GM13977 (cell line): Measurements from ENCODE around the gene SRSF2.
A peak's percentile ranks its signal among the peaks of the same experiment; 100 is the strongest.
"Not testable (repeated sequence)": the region's sequence is repeated elsewhere in the genome, so short reads cannot be mapped to it uniquely, and the experiment has no call there.

Source experiments
- DNase-seq: peaks from one replicate; pipeline ENCODE4 v3.0.0; 2012; ENCODE audit warnings: low spot score
- in situ Hi-C: fragments of 300-500 bp; cut with MboI; formaldehyde crosslinking; loops from one replicate; pipeline ENCODE4 v1.12.0; 2022; ENCODE audit warnings: low sequenced_read_pairs, low pct_unique_long_range_greater_than_20kb, mixed read lengths, inconsistent platforms; ENCODE audit not compliant: unreplicated experiment
- TF ChIP-seq, protein P1 (sequence below): IDR thresholded peaks from 2 replicates; pipeline ENCODE4 v1.5.1; 2012; ENCODE audit warnings: mild to moderate bottlenecking, control low read depth; ENCODE audit not compliant: insufficient read depth; ENCODE audit errors: extremely low read depth, missing control alignments

SRSF2 gene

DNA sequence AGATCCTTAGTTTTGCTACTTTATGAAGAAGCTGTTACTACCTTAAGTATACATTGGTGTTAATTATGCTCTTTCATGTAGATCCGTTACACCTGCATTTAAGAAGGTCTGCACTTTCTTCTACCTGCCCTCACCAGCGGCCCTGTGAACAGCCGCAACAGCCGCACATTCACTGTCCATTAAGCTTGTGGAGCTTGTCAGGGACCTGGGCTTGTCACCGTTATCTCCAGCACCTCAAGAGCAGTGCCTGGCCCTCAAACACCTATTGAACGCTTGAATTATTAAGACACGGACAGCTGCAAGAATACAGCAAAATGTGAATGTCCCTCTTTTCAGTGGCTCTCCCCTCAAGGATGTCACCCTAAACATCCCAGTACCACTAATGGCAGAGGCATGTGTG lies 23.4 kb downstream of the SRSF2 start:
- TF ChIP-seq, protein P1, sequence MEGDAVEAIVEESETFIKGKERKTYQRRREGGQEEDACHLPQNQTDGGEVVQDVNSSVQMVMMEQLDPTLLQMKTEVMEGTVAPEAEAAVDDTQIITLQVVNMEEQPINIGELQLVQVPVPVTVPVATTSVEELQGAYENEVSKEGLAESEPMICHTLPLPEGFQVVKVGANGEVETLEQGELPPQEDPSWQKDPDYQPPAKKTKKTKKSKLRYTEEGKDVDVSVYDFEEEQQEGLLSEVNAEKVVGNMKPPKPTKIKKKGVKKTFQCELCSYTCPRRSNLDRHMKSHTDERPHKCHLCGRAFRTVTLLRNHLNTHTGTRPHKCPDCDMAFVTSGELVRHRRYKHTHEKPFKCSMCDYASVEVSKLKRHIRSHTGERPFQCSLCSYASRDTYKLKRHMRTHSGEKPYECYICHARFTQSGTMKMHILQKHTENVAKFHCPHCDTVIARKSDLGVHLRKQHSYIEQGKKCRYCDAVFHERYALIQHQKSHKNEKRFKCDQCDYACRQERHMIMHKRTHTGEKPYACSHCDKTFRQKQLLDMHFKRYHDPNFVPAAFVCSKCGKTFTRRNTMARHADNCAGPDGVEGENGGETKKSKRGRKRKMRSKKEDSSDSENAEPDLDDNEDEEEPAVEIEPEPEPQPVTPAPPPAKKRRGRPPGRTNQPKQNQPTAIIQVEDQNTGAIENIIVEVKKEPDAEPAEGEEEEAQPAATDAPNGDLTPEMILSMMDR = no peak
- in situ Hi-C loops = no loop called here

GRCh38 chr17:76712321-76712720 lies 24.8 kb downstream of the SRSF2 start:
- in situ Hi-C loops, DNase-seq: not testable (repeated sequence)

More for the DNA sequence above, 23.4 kb downstream of the SRSF2 start:
- no peak for DNase-seq

GRCh38 chr17:76710863-76711611 lies 26.1 kb downstream of the SRSF2 start, which contains the start of gene MXRA7:
Gene MXRA7, minus strand, starts transcription at chr17:76710965. Its CDS starts 19 bp downstream, at chr17:76710946.
- in situ Hi-C loops = no loop called here
- TF ChIP-seq, protein P1 = no peak
- peak; percentile 85 for DNase-seq

- in situ Hi-C loops, DNase-seq: not testable (repeated sequence)
Measured at GRCh38 chr17:76709951-76710862, 26.9 kb downstream of the SRSF2 start.

DNA sequence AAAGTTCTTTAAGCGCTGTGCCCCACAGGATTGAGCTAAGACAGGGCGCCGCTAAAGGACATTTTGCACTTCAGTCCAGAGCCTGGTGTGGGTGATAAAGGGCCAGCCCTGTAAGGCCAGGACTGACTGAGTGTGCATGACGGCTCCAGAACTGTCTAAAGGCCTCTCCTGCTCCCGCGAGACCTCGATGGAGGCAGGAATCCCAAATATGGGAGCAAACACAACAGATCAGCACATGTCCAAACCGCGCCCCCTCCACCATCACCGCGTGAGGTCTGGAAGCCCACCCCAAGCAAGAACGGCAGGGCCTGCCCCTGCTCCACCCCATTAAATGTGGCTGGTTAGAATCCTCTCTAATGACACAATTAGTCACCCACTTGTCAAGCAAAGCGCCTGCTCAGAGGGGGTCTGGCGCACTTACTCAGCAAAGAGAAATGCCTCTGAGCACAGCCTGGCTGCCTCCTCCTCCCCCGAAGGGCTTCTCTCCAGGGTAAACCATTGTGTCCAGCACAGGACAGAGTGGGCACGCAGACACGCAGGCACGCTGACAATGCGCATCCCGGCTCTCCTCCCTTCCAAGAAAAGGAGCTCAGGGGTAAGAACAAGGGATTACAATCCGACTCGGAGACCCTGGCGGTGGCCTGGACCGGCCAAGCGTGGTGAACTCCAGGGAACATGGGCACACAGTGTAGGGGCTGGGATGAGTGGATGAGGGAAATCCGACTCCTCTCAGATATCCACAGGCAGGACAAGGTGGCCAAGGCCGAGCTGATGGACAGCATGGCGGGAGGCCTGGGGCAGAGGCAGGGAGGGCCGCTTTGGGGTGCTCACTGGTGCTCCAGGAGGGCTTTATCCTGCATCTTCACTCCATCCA lies 27.8 kb downstream of the SRSF2 start:
- no peak for DNase-seq
- in situ Hi-C loops = no loop called here
- TF ChIP-seq, protein P1 = no peak

DNA sequence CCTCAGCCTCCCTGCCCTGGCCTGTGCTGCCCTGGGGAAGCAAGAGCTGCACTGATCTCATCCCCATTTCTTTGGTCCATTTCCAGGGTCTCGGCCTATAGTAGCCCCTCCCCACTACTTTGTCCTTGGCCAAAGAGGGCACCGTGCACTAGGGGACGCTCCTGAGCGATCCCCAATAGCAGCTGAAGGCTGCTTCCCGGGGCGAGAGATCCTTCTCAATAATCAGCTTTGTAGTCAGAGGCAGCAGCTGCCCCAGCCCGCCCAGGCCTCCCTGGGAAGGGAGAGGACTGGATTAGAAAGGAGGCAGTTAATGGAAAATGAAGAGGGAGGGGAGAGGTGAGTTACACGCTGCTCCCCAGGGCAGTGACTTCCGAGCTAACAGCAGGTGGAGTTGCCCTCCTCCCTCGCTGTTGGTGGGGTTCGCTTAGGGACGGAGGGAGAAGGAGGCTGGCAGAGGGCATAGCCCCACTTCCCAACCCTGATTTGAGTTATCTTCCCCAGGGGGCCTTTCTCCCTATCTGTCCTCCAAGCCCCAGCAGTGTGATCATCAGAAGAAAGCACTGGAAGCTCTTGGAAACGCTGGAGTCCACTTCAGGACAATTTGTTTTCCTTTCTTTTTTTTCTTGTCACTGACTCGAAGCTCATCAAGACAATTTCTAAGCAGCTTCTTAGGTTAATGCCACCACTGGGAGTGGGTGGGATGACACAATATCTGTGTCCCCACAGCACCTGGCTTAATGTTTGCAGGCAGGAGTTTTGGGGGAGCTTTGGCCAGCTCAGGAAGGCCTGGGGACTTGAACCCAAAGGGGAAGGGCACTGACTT lies 28.9 kb downstream of the SRSF2 start:
- DNase-seq = no peak
- in situ Hi-C loops = no loop called here

More for the DNA sequence above, 28.9 kb downstream of the SRSF2 start:
- TF ChIP-seq, protein P1 = no peak
